CD4-positive, alpha-beta T cell treated with Interferon gamma for 1 hour (primary cell): ENCODE results near the gene COQ9.
"Not testable (repeated sequence)": the region's sequence is repeated elsewhere in the genome, so short reads cannot be mapped to it uniquely, and the experiment has no call there.

Experiments
- DNase-seq: peaks from one replicate; pipeline ENCODE4 v3.0.0-alpha.2; 2020

COQ9 gene

GRCh38 chr16:57486858-57487834 lies 39.9 kb downstream of the COQ9 start:
- DNase-seq: no peak

GRCh38 chr16:57489229-57489628 lies 42.0 kb downstream of the COQ9 start:
- DNase-seq: no peak

GRCh38 chr16:57493767-57494166 lies 46.5 kb downstream of the COQ9 start:
- no peak for DNase-seq

- DNase-seq: no peak
Measured at GRCh38 chr16:57497121-57497520, 49.8 kb downstream of the COQ9 start.

- no peak for DNase-seq
Measured at GRCh38 chr16:57498031-57498430, 50.8 kb downstream of the COQ9 start.

- DNase-seq: not testable (repeated sequence)
Measured at GRCh38 chr16:57499941-57500340, 52.7 kb downstream of the COQ9 start.

GRCh38 chr16:57500578-57501111 lies 53.4 kb downstream of the COQ9 start:
- no peak for DNase-seq

GRCh38 chr16:57501492-57501891 lies 54.2 kb downstream of the COQ9 start:
- no peak for DNase-seq

GRCh38 chr16:57502048-57502775 lies 54.9 kb downstream of the COQ9 start:
- DNase-seq: no peak

- DNase-seq: no peak
Measured at GRCh38 chr16:57503366-57503765, 56.1 kb downstream of the COQ9 start.

- no peak for DNase-seq
Measured at GRCh38 chr16:57504001-57504400, 56.7 kb downstream of the COQ9 start.

GRCh38 chr16:57504491-57504890 lies 57.2 kb downstream of the COQ9 start:
- no peak for DNase-seq

GRCh38 chr16:57505169-57505568 lies 57.9 kb downstream of the COQ9 start:
- DNase-seq: no peak

GRCh38 chr16:57507136-57508034 lies 60.1 kb downstream of the COQ9 start:
- DNase-seq: no peak

- no peak for DNase-seq
Measured at GRCh38 chr16:57508035-57508425, 60.8 kb downstream of the COQ9 start.

- no peak for DNase-seq
Measured at GRCh38 chr16:57509231-57509923, 62.1 kb downstream of the COQ9 start.

- DNase-seq: no peak
Measured at GRCh38 chr16:57510016-57510871, 63.0 kb downstream of the COQ9 start.
